ENCODE data around the gene DNAH10.

DNAH10 gene, protein sequence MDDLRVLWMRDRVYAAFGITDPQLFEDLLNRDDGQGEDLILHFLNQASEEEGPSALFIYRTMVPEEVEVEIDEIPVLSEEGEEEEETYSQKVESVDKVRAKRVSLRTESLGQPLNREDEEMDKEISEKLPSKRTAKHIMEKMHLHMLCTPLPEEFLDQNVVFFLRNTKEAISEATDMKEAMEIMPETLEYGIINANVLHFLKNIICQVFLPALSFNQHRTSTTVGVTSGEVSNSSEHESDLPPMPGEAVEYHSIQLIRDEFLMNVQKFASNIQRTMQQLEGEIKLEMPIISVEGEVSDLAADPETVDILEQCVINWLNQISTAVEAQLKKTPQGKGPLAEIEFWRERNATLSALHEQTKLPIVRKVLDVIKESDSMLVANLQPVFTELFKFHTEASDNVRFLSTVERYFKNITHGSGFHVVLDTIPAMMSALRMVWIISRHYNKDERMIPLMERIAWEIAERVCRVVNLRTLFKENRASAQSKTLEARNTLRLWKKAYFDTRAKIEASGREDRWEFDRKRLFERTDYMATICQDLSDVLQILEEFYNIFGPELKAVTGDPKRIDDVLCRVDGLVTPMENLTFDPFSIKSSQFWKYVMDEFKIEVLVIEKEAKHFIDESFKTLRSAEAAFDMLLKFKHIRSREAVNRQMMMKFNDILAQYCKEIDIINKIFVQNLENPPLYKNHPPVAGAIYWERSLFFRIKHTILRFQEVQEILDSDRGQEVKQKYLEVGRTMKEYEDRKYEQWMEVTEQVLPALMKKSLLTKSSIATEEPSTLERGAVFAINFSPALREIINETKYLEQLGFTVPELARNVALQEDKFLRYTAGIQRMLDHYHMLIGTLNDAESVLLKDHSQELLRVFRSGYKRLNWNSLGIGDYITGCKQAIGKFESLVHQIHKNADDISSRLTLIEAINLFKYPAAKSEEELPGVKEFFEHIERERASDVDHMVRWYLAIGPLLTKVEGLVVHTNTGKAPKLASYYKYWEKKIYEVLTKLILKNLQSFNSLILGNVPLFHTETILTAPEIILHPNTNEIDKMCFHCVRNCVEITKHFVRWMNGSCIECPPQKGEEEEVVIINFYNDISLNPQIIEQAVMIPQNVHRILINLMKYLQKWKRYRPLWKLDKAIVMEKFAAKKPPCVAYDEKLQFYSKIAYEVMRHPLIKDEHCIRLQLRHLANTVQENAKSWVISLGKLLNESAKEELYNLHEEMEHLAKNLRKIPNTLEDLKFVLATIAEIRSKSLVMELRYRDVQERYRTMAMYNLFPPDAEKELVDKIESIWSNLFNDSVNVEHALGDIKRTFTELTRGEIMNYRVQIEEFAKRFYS (N-terminal part only)

DNA sequence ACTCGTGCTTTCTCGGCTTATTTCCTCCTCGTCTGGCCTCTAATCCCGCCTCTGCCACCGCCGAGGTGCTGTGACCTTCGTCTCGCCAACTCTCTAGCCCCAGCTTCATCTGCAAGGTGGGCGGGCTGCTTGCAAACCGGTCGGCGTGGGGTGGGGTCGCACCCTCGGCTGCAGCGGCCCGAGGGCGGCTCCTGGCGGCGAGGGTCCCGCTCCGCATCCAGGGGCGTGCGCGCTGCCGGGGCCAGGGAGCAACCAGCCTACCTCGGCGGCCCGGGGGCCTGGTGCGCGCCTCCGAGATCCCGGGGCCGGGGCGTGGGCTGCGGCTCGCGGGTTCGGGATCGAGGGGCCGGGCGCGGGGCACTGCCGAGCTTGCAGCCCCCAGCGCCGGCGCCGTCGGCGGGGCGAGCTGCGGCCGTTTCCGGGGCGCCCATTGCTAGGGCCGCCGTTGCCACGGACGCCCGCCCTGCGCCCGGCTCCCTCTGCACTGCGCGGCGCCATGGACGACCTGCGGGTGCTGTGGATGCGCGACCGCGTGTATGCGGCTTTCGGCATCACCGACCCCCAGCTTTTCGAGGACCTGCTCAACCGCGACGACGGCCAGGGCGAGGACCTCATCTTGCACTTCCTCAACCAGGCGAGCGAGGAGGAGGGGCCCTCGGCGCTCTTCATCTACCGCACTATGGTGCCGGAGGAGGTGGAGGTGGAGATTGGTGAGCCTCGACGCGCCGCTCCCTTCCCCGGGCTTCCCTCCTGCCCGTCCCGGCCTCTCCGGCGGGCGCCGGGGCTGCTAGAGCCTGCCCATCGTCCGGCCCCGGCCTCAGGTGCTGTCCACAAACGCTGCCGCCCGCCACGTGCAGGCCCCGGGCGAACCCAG lies at the start of gene DNAH10:
TSS of gene DNAH10 (plus strand) at position 461 of the 874 bp plus-strand sequence. CDS start at position 497, 36 bp downstream.
- no peak for DNase-seq

DNA sequence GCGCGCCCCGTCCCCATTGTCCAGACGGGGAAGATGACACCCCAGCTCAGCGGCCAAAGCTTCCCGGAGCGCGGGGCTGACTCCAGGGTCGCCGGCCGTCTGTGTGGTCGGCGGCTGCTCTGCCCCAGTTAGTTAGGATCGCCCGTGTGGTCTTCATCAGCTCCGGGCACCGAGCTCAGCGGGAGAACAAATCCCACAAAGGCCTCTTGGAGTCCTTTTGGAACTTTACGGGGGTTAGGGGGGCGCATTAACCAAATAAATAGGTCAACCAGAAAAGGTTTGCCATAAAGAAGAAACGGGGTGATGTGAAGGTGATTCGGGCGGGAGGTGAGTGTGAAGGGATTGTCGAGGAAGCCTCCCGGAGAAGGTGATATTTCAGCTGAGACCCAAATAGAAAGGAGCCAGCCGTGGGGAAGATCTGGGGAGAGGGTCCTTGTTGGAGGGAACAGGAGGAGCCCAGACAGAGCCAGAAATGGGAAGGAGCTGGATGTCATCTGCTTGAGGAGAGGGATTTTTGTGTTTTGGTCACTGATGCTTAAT lies 49.3 kb upstream of the DNAH10 start:
- DNase-seq: no peak

DNA sequence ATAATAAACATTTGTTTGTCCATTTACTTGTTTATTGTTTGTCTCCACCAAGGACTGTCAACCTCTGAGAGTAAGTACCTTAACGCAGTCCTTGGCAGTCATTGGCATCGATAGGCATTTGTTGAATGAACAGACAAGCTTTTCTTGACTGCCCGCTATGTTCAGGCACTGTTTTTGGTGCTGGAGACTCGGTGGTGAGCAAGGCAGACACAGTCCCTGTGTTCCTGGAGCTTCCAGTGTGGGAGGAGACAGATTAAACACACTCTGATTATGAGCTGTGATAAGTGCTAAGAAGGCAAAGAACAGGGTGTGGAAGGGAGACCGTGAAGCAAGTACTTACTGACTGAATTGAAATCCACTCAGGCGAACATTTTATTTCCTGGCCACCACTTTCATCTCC lies 48.7 kb upstream of the DNAH10 start:
- DNase-seq: no peak

DNA sequence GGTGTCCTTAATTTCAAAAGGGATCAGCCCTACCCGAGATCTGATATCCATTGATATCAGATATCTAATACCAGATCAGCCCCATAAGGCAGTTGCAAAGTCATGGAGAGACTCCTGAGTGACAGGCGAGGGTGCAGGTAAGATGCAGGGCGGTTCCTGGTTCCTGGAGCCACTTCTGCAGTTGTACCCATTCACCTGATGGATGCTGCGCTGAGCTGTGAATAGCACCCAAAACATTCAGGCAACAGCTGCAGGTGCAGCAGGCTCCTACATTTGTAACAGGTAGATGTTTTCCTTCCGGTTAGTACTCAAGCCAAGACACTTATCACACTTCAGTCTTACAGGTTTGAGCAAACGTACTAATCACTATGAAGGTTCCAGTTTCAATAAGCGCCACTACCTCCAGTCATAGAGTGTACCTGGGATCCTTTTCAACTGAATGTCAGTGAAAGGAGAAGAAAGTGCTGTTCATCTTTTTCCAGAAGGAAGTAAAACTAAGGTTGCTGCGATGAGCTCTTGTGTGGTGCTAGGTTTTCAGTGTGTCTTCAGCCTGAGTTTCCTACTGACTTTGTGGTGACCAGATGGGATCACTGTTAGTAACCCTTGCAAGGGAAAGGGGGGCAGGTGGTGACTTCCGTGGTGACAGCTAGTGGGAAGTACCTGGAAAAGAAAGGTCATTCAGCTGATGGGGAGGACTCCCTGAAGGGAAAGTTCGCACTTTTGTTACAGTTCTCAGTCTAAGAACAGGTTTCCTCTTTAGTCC lies 48.1 kb upstream of the DNAH10 start:
- no peak for DNase-seq

DNA sequence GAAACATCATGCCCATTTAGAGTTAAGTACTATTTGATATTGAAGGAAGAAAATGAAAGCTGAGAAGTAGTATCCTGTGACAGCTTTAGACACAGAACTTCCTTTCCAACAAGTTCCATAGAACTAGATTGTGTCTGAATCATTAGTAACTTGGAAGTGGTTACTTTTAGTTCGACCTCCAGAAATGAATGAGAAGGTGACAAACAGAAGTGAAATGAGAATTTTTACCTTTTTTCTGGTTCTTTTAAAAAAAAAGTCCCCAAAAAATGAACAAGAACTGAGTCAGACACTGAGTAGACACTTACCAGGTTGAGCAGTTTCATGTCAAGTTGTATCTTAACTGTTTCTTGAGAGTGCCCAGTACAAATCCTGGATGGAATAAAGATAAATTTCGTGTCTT lies 46.9 kb upstream of the DNAH10 start:
- no peak for DNase-seq

DNA sequence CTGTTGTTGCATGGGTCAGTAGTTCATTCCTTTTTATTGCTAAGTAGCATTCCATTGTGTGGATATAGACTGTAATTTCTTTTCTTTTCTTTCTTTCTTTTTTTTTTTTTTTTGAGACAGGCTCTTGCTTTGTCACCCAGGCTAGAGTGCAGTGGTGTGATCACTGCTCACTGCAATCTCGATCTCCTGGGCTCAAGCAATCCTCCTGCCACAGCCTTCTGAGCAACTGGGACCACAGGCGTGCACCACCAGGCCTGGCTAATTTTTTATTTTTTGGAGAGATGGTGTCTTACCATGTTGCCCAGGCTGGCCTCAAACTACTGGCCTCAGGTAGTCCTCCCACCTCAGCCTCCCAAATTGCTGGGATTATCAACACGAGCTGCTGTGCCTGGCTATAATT lies 44.8 kb upstream of the DNAH10 start:
- DNase-seq: no peak

- no peak for DNase-seq
Observed at GRCh38 chr12:123720141-123720814, 41.8 kb upstream of the DNAH10 start.

DNA sequence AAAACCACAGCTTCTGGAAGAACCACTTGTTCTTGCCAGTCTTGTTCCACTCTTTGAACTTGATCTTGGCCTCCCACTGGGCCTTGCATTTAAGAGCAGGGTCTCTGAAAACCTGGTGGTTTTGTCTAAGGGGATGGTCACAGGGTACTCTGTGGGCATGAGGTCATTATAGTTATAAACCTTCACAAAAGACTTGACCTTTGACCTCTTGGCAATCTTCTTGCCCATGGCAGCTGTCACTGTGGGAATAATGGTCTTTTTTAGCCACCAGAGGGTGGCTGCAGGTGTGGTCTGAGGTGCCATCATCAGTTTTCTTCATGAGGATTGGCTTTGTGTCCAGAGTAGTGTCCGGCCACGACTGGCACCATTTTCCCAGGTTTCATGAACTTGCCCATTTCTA lies 40.9 kb upstream of the DNAH10 start:
- no peak for DNase-seq

DNA sequence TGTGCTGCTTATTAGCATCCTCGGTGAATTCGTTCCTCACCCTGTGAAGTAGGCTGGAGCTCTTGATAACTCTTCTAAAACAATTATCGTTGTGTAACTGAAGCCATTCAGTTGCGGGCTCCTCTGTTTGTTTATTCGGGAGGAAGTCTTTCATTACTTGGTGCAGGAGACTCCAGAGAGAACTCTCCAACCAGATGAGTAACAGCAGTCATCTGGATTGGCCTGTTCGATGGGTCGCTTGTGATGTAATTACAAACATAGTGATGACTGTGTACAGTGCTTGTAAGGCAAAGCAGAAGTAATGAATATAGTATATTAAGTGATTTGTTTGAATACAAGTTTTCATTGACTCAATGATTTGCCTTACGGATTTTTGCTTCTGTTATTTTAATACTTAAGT lies 39.1 kb upstream of the DNAH10 start:
- no peak for DNase-seq

DNA sequence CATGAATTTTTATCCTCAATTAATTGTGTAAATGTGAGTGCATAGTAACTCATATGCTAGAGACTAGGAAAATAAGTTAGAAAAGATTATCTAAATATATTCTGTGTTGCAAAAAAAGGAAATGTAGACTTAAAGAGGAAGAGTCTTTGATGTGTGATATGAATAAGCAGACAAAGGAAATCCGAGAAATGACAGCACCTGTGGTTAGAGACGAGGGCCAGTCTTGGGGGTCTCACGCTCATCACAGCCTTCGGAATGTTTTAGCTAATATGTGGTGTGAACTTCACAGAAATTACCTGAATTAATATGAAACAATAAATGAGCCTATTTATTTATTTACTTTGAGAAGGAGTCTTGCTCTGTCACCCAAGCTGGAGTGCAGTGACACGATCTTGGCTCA lies 38.3 kb upstream of the DNAH10 start:
- DNase-seq: no peak

GRCh38 chr12:123726244-123726643 lies 35.9 kb upstream of the DNAH10 start:
- no peak for DNase-seq

DNA sequence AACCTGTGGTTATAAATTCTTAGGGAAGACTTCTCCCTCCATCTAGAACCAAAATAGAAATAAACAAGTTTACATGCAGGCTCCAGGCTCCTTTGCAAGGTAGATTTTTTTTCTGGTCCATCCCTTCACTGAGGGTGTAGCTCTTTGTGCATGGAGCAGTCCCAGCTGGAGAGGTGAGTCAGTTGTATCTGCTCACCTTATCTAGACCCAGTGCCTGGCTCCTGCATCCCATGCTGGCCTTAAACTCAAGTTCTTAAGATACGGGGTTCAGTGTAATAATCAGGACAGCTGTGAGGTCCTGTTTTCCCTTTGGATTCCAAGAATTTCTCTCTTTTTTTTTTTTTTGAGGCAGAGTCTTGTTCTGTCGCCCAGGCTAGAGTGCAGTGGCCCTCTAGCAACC lies 35.1 kb upstream of the DNAH10 start:
- no peak for DNase-seq

GRCh38 chr12:123727878-123728277 lies 34.2 kb upstream of the DNAH10 start:
- no peak for DNase-seq

- DNase-seq: no peak
Observed at GRCh38 chr12:123731596-123731995, 30.5 kb upstream of the DNAH10 start.

DNA sequence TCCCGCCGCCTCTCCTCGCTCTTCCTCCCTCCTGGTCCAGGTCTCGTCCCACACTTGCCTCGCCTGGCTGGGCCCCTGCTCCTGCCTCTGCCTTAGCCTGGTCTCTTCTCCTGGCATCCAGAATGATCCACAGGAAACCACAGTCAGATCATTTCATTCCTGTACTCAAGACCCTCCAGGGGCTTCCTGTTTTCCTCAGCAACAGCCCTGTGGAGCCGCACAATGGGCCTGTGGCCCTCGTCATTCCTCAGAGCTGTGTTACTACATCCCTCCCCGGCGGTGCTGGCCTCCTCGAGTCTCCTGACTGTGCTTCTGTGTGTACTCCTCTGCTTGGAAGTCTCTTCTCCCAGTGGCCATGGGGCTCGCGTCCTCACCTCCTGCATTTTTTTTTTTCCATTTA lies 29.9 kb upstream of the DNAH10 start:
- DNase-seq: no peak

GRCh38 chr12:123733229-123733628 lies 28.9 kb upstream of the DNAH10 start:
- no peak for DNase-seq

DNA sequence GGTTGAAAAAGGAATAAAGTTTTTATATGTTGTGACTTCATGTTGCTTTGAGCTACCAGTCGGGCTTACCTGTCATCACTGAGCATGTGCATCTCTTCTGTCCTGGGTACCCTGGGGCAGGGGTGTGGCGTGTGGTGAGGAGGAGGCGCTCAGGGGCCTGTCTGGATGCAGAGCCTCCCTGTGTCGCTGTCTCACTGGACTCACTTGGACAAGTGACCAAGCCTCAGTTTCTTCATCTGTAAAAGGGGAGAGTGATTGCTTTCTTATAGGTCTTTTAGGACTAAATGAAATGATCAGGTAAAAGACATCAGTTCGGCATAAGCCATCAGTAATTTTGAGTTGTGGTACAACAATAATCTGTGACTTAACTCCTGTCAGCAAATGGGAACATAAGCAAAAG lies 27.8 kb upstream of the DNAH10 start:
- no peak for DNase-seq

DNA sequence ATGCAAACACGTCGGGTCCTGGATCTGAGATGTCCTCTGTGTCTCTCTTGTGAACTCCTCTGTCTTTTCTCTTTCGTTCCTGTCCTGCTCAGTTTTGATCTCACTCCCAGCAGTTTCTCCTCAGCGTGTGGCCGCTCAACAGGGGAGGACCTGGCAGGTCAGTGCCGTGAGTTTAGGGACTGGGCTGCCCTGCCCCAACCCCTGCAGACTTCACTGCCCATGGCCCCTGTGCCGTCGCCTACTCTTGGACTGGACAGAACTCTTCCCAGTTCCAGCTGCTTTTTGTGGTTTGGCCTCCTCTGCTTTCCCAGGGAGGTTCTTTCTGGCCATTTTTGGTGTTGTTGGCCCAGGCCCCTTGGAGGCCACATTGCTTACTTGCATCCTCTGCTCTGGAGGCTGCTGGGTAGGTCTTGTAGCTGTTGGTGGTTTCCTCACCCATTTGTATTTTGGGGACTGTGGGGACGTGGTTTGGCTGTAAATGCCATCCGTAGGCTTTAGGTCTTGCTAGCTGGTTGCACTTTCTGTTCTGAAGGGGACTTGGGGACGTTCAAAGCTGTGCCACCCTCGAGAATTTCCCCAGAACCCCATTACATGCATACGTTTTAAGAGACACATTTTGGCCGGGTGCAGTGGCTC lies 20.0 kb upstream of the DNAH10 start:
- no peak for DNase-seq

DNA sequence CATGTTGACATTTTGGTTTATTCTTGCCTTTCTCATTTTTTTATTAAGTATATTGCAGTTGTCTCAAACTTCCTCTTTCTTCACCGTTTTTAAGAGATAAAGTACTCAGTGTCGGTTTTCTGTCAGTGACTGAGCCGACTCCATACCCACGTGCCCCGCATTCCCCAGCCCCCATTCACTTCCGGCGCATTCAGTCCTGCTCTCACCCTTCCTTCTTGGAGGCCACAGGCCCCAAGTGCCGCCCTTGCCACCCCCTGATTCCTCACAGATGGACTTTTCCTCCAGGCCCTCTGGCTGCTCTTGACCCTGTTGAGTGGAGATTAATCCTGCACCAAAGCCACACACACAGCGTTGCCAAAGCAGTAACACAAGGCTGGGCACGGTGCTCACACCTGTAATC lies 19.1 kb upstream of the DNAH10 start:
- no peak for DNase-seq

DNA sequence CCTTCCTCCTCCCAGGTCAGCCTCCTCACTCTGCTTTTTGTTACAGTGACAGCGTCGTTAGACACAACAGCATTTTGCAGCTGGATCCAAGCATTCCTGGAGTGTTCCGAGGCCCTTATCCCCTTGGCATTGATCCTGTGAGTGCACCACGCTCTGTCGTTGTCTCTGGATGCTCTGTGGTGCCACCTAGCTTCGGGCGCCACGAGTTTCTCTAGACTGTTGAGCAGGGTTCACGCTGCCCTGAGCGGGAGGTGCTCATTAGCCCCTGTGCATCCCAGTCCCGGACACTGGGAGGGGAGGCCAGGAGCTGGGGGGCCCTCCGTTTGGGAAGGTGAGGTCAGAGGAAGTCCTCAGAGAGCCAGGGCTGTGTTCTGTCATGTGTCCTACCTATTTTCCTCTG lies 17.3 kb upstream of the DNAH10 start:
- no peak for DNase-seq

Measured in T1000 (cell line).